MCF 10A (cell line): Measurements from ENCODE around the gene FADS1. TPM values are rescaled to one million over a fixed set of nuclear protein-coding genes. Genes with fewer than 3 reads are reported as not detected.

Source experiments
- BruUV-seq: library from RNA; stranded (reverse); fragments of 400-500 nt; replicated peaks from 2 replicates; lab custom pipeline; 2021; lab: Mats Ljungman, UMichigan
- CTCF ChIA-PET: fragments of 300-600 bp; sonication (Branson Sonifier 250); formaldehyde crosslinking; extraction: SDS; loops from one replicate; lab custom pipeline; 2021; ENCODE audit warnings: antibody characterized with exemption, inconsistent platforms; lab: Yijun Ruan, JAX
- POLR2A ChIA-PET: fragments of 300-600, 350-650 bp; sonication (Branson Sonifier 250); formaldehyde crosslinking; extraction: SDS; loops from one replicate; lab custom pipeline; 2020; ENCODE audit warnings: antibody characterized with exemption, inconsistent platforms; lab: Yijun Ruan, JAX
- DNase-seq: peaks from one replicate; pipeline ENCODE4 v3.0.0-alpha.2; 2018; ENCODE audit not compliant: unreplicated experiment
- H3K27ac Mint-ChIP-seq: one replicate; pipeline ENCODE4 v1.8.0; 2022; ENCODE audit warnings: mild to moderate bottlenecking, low read depth, mixed read lengths; ENCODE audit not compliant: unreplicated experiment
- H3K27me3 Mint-ChIP-seq: one replicate; pipeline ENCODE4 v1.8.0; 2022; ENCODE audit warnings: mixed read lengths; ENCODE audit not compliant: insufficient read depth, unreplicated experiment
- H3K36me3 Mint-ChIP-seq: one replicate; pipeline ENCODE4 v1.8.0; 2022; ENCODE audit warnings: mild to moderate bottlenecking, moderate library complexity, mixed read lengths; ENCODE audit not compliant: insufficient read depth, unreplicated experiment
- H3K4me1 Mint-ChIP-seq: one replicate; pipeline ENCODE4 v1.8.0; 2022; ENCODE audit warnings: mixed read lengths; ENCODE audit not compliant: insufficient read depth, unreplicated experiment
- H3K4me3 Mint-ChIP-seq: one replicate; pipeline ENCODE4 v1.8.0; 2022; ENCODE audit warnings: mild to moderate bottlenecking, moderate library complexity, mixed read lengths; ENCODE audit not compliant: unreplicated experiment
- H3K9me3 Mint-ChIP-seq: one replicate; pipeline ENCODE4 v1.8.0; 2022; ENCODE audit warnings: mixed read lengths; ENCODE audit not compliant: unreplicated experiment
- CTCF ChIP-seq: fragments of 200-600 bp; IDR thresholded peaks from one replicate; pipeline ENCODE4 v1.8.0; 2022; ENCODE audit warnings: antibody characterized with exemption, mild to moderate bottlenecking; ENCODE audit not compliant: unreplicated experiment
- intact Hi-C: fragments of 100-400 bp; cut with micrococcal nuclease; formaldehyde crosslinking; loops from 2 replicates; pipeline ENCODE4 v1.14.1; 2022
- total RNA-seq: library from RNA; stranded (reverse); gene quantifications from 2 replicates; pipeline ENCODE4 v1.2.3, GENCODE V29; 2022

Gene FADS1
- total RNA-seq, 1 experiment from 2014 or later = 27.5 TPM

GRCh38 chr11:61832207-61832606 lies 15.4 kb upstream of the FADS1 start:
- H3K4me1 Mint-ChIP-seq = peaks cover 8% of the 10 kb centered on the region
- CTCF ChIA-PET = interaction anchor here (0.7 to 1.1 kb wide), 2 partner anchors 14 to 123 kb away, joined by 4 to 5 read pairs; no protein-coding TSS in a partner anchor
- H3K9me3 Mint-ChIP-seq = no peaks in the 10 kb centered on the region
- DNase-seq = no peak
- no peak overlapping the region for H3K4me3 Mint-ChIP-seq
- H3K27ac Mint-ChIP-seq = no peak overlapping the region
- TF ChIP-seq CTCF = no peak
- intact Hi-C loops = no loop called here
- BruUV-seq = no TSS peak
- POLR2A ChIA-PET = no interaction called here
- H3K27me3 Mint-ChIP-seq = no peaks in the 10 kb centered on the region
- no peaks in the 10 kb centered on the region for H3K36me3 Mint-ChIP-seq

- no peaks in the 10 kb centered on the region for H3K9me3 Mint-ChIP-seq
- POLR2A ChIA-PET = interaction anchor here (0.6 to 1.1 kb wide), 4 partner anchors 10 to 142 kb away, joined by 3 to 5 read pairs (median 3); no protein-coding TSS in a partner anchor
- CTCF ChIA-PET = interaction anchor here (0.6 to 1.0 kb wide), 5 partner anchors 9 to 66 kb away, joined by 3 to 4 read pairs (median 3); no protein-coding TSS in a partner anchor
- DNase-seq = no peak
- H3K4me3 Mint-ChIP-seq = no peak overlapping the region
- H3K27ac Mint-ChIP-seq = no peak overlapping the region
- BruUV-seq = no TSS peak
- intact Hi-C loops = no loop called here
- TF ChIP-seq CTCF = no peak
- H3K4me1 Mint-ChIP-seq = peaks cover 8% of the 10 kb centered on the region
- no peaks in the 10 kb centered on the region for H3K27me3 Mint-ChIP-seq
- no peaks in the 10 kb centered on the region for H3K36me3 Mint-ChIP-seq
These were observed 13.7 kb upstream of the FADS1 start for GRCh38 chr11:61830237-61831105.

DNA sequence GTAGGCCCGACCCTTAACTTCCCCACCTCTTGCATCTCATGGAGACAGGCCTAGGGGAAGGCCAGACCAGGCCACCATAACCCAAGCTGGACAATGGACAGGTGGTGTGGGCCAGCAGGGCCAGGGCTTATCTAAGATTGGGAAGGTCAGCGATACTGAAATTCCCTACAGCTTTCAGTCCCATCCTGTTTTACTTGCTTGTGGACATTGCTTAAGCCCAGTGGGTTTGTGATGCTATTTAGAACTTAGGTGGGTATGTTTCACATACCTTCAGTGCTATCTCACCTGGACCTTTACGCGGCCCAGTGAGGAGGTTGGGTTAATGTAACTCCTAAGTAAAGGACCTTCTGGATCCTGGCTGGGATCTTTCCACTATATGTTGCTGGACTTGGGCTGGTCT lies 13.0 kb upstream of the FADS1 start:
- Mint-ChIP-seq H3K4me3 (peak overlapping the region; percentile 75), H3K27ac (no peak overlapping the region), H3K9me3 (no peaks in the 10 kb centered on the region), H3K4me1 (peaks cover 8% of the 10 kb centered on the region), H3K36me3 (no peaks in the 10 kb centered on the region), H3K27me3 (no peaks in the 10 kb centered on the region)
- no TSS peak for BruUV-seq
- intact Hi-C loops = no loop called here
- TF ChIP-seq CTCF = no peak
- ChIA-PET CTCF (interaction anchor here (0.9 to 1.0 kb wide), 2 partner anchors 41 to 252 kb away, joined by 3 to 4 read pairs; no protein-coding TSS in a partner anchor), POLR2A (interaction anchor here (2.5 kb wide), 1 partner anchor 11 kb away, joined by 27 read pairs; the partner anchor contains the start of gene FADS1)
- DNase-seq = no peak
